Measurements from ENCODE around the gene FRAS1. TPM values are rescaled to one million over a fixed set of nuclear protein-coding genes. Genes with fewer than 3 reads are reported as not detected.

The FRAS1 gene
- total RNA-seq, 2 donors from 2014 or later, result 77.0 to 78.3 TPM

- Mint-ChIP-seq H3K27ac (peak overlapping the region; percentile 93), H3K36me3 (ENCODE audit: low read depth) (no peaks in the 10 kb centered on the region), H3K4me3 (peak overlapping the region; percentile 92), H3K27me3 (ENCODE audit: insufficient read depth) (peaks cover 3% of the 10 kb centered on the region), H3K9me3 (no peaks in the 10 kb centered on the region), H3K4me1 (peaks cover 19% of the 10 kb centered on the region)
- DNase-seq, result peak; percentile 94
- TF ChIP-seq CTCF (conservative IDR thresholded peaks at IDR 0.05), result peak; percentile 57
- Histone ChIP-seq H3K27me3 (ENCODE audit: control insufficient read depth, insufficient read depth, low read length, poor library complexity, severe bottlenecking) (no peaks in the 10 kb centered on the region), H3K9me3 (ENCODE audit: control insufficient read depth, low read length) (no peaks in the 10 kb centered on the region), H3K4me1 (ENCODE audit: control insufficient read depth, insufficient read depth, low read length) (peaks cover 4% of the 10 kb centered on the region), H3K9ac (ENCODE audit: extremely low read depth, low read length, poor library complexity, severe bottlenecking) (peak overlapping the region; percentile 87), H3K27ac (ENCODE audit: low read depth, low read length) (peak overlapping the region; percentile 72), H3K36me3 (ENCODE audit: control insufficient read depth, insufficient read depth, low read length) (no peaks in the 10 kb centered on the region), H3K4me3 (ENCODE audit: low read length) (peak overlapping the region; percentile 96)
- 4 to 11% methylated on average over 27 to 39 of the region's 39 CpGs for WGBS, 2 experiments (ENCODE audit: insufficient coverage in 1 of 2, insufficient read length in 1 of 2)
These were observed 626 bp upstream of the FRAS1 start for GRCh38 chr4:78056265-78057129.

- Mint-ChIP-seq H3K27ac (peak overlapping the region; percentile 93), H3K27me3 (ENCODE audit: insufficient read depth) (peaks cover 3% of the 10 kb centered on the region), H3K4me1 (peaks cover 21% of the 10 kb centered on the region), H3K4me3 (peak overlapping the region; percentile 92), H3K36me3 (ENCODE audit: low read depth) (no peaks in the 10 kb centered on the region), H3K9me3 (no peaks in the 10 kb centered on the region)
- Histone ChIP-seq H3K36me3 (ENCODE audit: control insufficient read depth, insufficient read depth, low read length) (no peaks in the 10 kb centered on the region), H3K9ac (ENCODE audit: extremely low read depth, low read length, poor library complexity, severe bottlenecking) (peak overlapping the region; percentile 87), H3K27ac (ENCODE audit: low read depth, low read length) (peak overlapping the region; percentile 14), H3K4me1 (ENCODE audit: control insufficient read depth, insufficient read depth, low read length) (peaks cover 4% of the 10 kb centered on the region), H3K4me3 (ENCODE audit: low read length) (peak overlapping the region; percentile 96), H3K27me3 (ENCODE audit: control insufficient read depth, insufficient read depth, low read length, poor library complexity, severe bottlenecking) (no peaks in the 10 kb centered on the region), H3K9me3 (ENCODE audit: control insufficient read depth, low read length) (no peaks in the 10 kb centered on the region)
- no peak for TF ChIP-seq CTCF (conservative IDR thresholded peaks at IDR 0.05)
- DNase-seq, result peak; percentile 79
- WGBS, 2 experiments (ENCODE audit: insufficient coverage in 1 of 2, insufficient read length in 1 of 2), result 0 to 1% methylated on average over 18 to 56 of the region's 56 CpGs
These were observed 752 bp downstream of the FRAS1 start for GRCh38 chr4:78057600-78058550.
